ENCODE data around the gene LARP4B. TPM values are rescaled to one million over a fixed set of nuclear protein-coding genes. Genes with fewer than 3 reads are reported as not detected.

The LARP4B gene
- total RNA-seq, 1 experiment from 2014 or later, result 181 TPM

GRCh38 chr10:971150-971542 is 39.6 kb upstream of the LARP4B start:
- H3K4me3 Mint-ChIP-seq (ENCODE audit: low read depth, unreplicated experiment), result peak overlapping the region; percentile 32
- peaks cover 24% of the 10 kb centered on the region for H3K36me3 Mint-ChIP-seq (ENCODE audit: insufficient read depth, unreplicated experiment)
- BruUV-seq (replicated peaks), result TSS peak; percentile 36
- CTCF ChIA-PET, result interaction anchor here (0.6 to 2.2 kb wide), 3 partner anchors 12 to 247 kb away, joined by 4 to 10 read pairs (median 7); no protein-coding TSS in a partner anchor
- no peak for DNase-seq
- H3K27me3 Mint-ChIP-seq (ENCODE audit: unreplicated experiment), result no peaks in the 10 kb centered on the region
- peaks cover 55% of the 10 kb centered on the region for H3K4me1 Mint-ChIP-seq (ENCODE audit: low read depth, unreplicated experiment)
- no peaks in the 10 kb centered on the region for H3K9me3 Mint-ChIP-seq (ENCODE audit: low read depth, unreplicated experiment)
- intact Hi-C loops (cut with micrococcal nuclease; ENCODE audit: unreplicated experiment), result loop anchor here (1.0 kb wide), 1 partner anchor 15 kb away; no protein-coding TSS in a partner anchor
- H3K27ac Mint-ChIP-seq (ENCODE audit: unreplicated experiment), result peak overlapping the region; percentile 70
- no peak for TF ChIP-seq CTCF (IDR thresholded peaks at IDR 0.05; ENCODE audit: unreplicated experiment)

DNA sequence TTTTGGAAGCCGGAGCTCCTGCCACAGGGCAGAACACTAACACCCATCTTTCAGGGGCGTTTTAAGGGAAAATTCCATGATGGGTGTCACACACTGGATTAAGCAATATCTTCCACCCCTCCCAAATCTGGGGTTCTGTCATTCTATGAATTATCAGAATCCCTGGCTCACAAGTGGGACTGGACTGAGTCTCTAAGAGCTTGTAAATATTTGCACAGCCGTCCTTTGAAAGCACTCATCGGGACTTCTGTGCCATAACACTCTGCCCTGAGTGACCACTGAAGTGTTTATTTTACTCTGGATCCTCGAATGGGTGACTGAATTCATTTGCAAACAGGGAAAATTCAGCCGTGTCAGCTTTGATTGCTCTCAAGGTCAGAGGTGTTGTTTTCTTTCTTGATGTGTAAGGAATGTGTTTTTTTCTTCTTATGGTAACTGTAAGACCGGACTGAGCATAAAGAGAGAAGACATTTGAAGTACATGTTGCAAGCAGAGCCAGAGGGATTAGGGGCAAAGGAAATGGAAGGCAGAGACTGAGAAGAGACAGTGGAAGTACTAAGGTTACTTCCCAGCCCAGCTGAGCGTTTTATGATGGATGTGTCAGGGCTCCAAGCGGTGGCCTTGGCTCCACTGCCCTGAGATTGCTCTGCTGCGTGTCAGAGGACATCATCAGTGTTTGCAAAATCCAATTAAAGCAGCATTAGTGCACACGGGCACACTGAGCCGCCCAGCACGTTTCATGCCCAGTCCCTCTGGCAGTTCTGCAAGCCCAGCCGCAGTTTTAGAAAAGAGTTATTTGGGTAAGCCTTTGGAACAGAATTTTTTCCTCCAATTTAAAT is 39.0 kb upstream of the LARP4B start:
- peaks cover 55% of the 10 kb centered on the region for H3K4me1 Mint-ChIP-seq (ENCODE audit: low read depth, unreplicated experiment)
- BruUV-seq (replicated peaks), result no TSS peak
- no peak for DNase-seq
- intact Hi-C loops (cut with micrococcal nuclease; ENCODE audit: unreplicated experiment), result loop anchor here (1.0 kb wide), 1 partner anchor 16 kb away; no protein-coding TSS in a partner anchor
- TF ChIP-seq CTCF (IDR thresholded peaks at IDR 0.05; ENCODE audit: unreplicated experiment), result no peak
- H3K4me3 Mint-ChIP-seq (ENCODE audit: low read depth, unreplicated experiment), result peak overlapping the region; percentile 32
- peak overlapping the region; percentile 70 for H3K27ac Mint-ChIP-seq (ENCODE audit: unreplicated experiment)
- CTCF ChIA-PET, result interaction anchor here (0.5 to 2.2 kb wide), 4 partner anchors 13 to 285 kb away, joined by 4 to 10 read pairs (median 6); no protein-coding TSS in a partner anchor
- H3K36me3 Mint-ChIP-seq (ENCODE audit: insufficient read depth, unreplicated experiment), result peaks cover 22% of the 10 kb centered on the region
- no peaks in the 10 kb centered on the region for H3K9me3 Mint-ChIP-seq (ENCODE audit: low read depth, unreplicated experiment)
- H3K27me3 Mint-ChIP-seq (ENCODE audit: unreplicated experiment), result no peaks in the 10 kb centered on the region

- Mint-ChIP-seq H3K9me3 (ENCODE audit: low read depth, unreplicated experiment) (no peaks in the 10 kb centered on the region), H3K4me3 (ENCODE audit: low read depth, unreplicated experiment) (no peak overlapping the region), H3K36me3 (ENCODE audit: insufficient read depth, unreplicated experiment) (peaks cover 22% of the 10 kb centered on the region), H3K4me1 (ENCODE audit: low read depth, unreplicated experiment) (peaks cover 47% of the 10 kb centered on the region), H3K27me3 (ENCODE audit: unreplicated experiment) (no peaks in the 10 kb centered on the region), H3K27ac (ENCODE audit: unreplicated experiment) (peak overlapping the region; percentile 70)
- TF ChIP-seq CTCF (IDR thresholded peaks at IDR 0.05; ENCODE audit: unreplicated experiment), result no peak
- CTCF ChIA-PET, result no interaction called here
- DNase-seq, result no peak
- intact Hi-C loops (cut with micrococcal nuclease; ENCODE audit: unreplicated experiment), result no loop called here
- BruUV-seq (replicated peaks), result no TSS peak
Measured at GRCh38 chr10:969473-970150, 38.1 kb upstream of the LARP4B start.

GRCh38 chr10:968546-969199 is 37.2 kb upstream of the LARP4B start:
- Mint-ChIP-seq H3K27ac (ENCODE audit: unreplicated experiment) (no peak overlapping the region), H3K27me3 (ENCODE audit: unreplicated experiment) (no peaks in the 10 kb centered on the region), H3K36me3 (ENCODE audit: insufficient read depth, unreplicated experiment) (peaks cover 14% of the 10 kb centered on the region), H3K4me1 (ENCODE audit: low read depth, unreplicated experiment) (peaks cover 37% of the 10 kb centered on the region), H3K4me3 (ENCODE audit: low read depth, unreplicated experiment) (no peak overlapping the region), H3K9me3 (ENCODE audit: low read depth, unreplicated experiment) (no peaks in the 10 kb centered on the region)
- CTCF ChIA-PET, result no interaction called here
- BruUV-seq (replicated peaks), result no TSS peak
- TF ChIP-seq CTCF (IDR thresholded peaks at IDR 0.05; ENCODE audit: unreplicated experiment), result no peak
- no peak for DNase-seq
- intact Hi-C loops (cut with micrococcal nuclease; ENCODE audit: unreplicated experiment), result no loop called here

Measured in Calu3 (cell line).